Hematopoietic multipotent progenitor cell treated with erythropoietin and hydrocortisone succinate and interleukin-3 and kit ligand, for 17 days (in vitro differentiated cells): Measurements from ENCODE around the gene LRP1.

Experiments used
- DNase-seq: peaks from one replicate; pipeline ENCODE4 v3.0.0-alpha.2; 2015; ENCODE audit warnings: low spot score

Gene LRP1

DNA sequence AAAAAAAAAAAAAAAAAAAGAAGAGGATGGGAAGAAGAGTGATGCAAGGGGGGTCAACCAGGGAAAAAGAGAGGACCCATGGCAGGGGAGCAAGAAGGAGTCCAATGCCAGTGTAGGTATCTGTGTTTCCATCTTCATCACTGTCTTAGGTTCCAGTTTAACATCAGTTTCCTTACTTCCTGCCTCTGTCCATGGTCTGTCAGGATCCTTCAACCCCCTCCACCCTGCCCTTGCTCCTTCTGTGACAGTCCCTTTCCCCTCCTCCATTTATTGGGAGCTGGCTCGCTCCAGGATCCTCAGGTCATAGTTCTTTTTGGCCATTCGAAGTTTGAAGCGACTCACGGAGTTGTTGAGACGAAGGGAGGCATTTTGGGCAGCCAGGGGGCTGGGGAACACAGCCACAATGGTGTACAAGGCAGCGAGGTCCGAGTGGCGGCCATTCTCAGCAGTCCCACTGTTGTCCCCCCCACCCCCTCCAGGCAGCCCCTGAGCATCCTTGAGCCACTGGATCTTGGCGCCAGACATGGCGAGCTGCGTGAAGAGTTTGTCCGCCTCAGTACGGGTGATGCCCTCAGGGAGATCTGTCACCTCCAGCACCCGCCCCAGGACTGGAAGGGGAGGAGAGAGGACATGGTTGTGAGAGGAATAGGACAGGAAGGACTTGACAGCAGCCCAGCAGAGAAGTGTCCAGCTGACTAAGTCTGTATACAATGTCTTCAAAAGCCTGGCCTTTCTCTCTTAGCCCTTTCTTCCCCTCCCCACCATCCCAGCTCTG, 126.4 kb downstream of the LRP1 start:
- DNase-seq: no peak

DNA sequence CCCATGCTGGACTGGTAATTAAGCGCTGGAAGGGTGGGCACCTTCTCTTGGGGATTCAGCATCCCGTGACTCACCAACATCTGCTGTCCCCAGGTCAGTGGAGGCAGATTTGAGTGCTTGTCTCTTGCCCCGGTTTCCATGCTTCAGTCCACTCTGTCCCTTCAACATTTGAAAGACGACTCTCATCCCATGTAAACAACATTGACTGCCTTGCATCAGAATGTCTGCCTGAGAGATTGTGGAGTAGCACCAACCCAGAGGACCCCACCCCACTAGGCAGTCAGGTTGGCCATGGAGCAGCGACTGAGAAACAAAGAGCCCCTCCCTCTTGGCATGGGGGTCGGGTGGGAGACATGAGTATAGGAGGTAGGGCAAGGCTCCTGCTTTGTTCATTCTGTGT, 127.6 kb downstream of the LRP1 start:
- DNase-seq: no peak

GRCh38 chr12:57258977-57259970, 131.0 kb downstream of the LRP1 start:
- no peak for DNase-seq

DNA sequence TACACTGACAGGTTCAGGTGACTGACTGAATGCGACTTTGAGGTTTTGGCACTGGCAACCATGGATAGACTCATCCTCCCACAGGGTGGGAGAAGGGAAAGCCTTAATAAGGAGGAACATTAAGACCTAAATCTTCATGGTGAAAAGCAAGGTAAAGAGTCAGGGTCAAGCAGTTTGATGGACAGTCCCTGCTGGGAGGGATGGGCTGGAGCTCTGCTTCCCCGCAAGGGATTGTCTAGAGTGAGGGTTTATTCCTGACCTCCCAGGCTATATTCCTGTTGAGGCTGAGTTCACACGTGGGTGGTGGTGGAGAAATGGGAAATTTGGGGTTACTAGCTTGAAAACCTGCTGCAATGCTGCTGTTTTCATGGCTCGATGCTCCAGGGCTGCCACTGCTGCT, 132.1 kb downstream of the LRP1 start:
- no peak for DNase-seq

GRCh38 chr12:57261428-57261865, 133.2 kb downstream of the LRP1 start:
- no peak for DNase-seq

GRCh38 chr12:57262126-57262822, 134.0 kb downstream of the LRP1 start:
- no peak for DNase-seq
